HL-60 (cell line): ENCODE results near the gene RPA1.
A peak's percentile ranks its signal among the peaks of the same experiment; 100 is the strongest.

ENCODE experiments used
- DNase-seq, 2 experiments: peaks; one replicate each; pipeline ENCODE4 v3.0.0-alpha.2; 2010 to 2020; ENCODE audit warnings: low read depth in 1 of 2, low spot score in 1 of 2
- H3K27ac ChIP-seq: fragments of 250-450 bp; sonication (Bioruptor Pico); replicated peaks from 2 replicates; pipeline ENCODE4 v1.5.1; 2020; ENCODE audit warnings: mild to moderate bottlenecking, moderate library complexity
- H3K27me3 ChIP-seq: fragments of 250-450 bp; sonication (Bioruptor Pico); 2 replicates; pipeline ENCODE4 v1.5.1; 2021; ENCODE audit warnings: mild to moderate bottlenecking, moderate library complexity; ENCODE audit not compliant: insufficient read depth, poor library complexity, severe bottlenecking
- H3K4me3 ChIP-seq: replicated peaks from 2 replicates; pipeline ENCODE4 v1.5.1; 2011; ENCODE audit warnings: mild to moderate bottlenecking, control low read depth, low read length; ENCODE audit not compliant: insufficient read depth
- CTCF ChIP-seq: IDR thresholded peaks from one replicate; pipeline ENCODE4 v1.5.1; 2011; ENCODE audit warnings: low read length, control low read depth, inconsistent platforms; ENCODE audit not compliant: insufficient read depth
- GABPA ChIP-seq: IDR thresholded peaks from 2 replicates; pipeline ENCODE4 v1.6.1; 2012; ENCODE audit warnings: low read depth
- POLR2AphosphoS5 ChIP-seq: IDR thresholded peaks from 2 replicates; pipeline ENCODE4 v1.6.1; 2012; ENCODE audit warnings: low read depth
- REST ChIP-seq: IDR thresholded peaks from 2 replicates; pipeline ENCODE4 v1.6.1; 2012; ENCODE audit warnings: low read depth; ENCODE audit not compliant: insufficient replicate concordance
- SPI1 ChIP-seq: IDR thresholded peaks from 2 replicates; pipeline ENCODE4 v1.6.1; 2012; ENCODE audit warnings: low read depth, mild to moderate bottlenecking, borderline replicate concordance
- long read RNA-seq: library from polyadenylated mRNA; unstranded; transcript quantifications from one replicate; pipeline ENCODE4 v2.0.0, GENCODE V29; 2020

RPA1 gene
- long read RNA-seq, full-length matches to known transcripts, result 830 of 941 reads
- long read RNA-seq, partial matches to known transcripts, result 29 of 941 reads
- long read RNA-seq, other reads (novel, unspliced or antisense), result 82 of 941 reads

- no peak for TF ChIP-seq SPI1
- 0 out of 2 replicates have a peak, but pooled peaks have one; percentile 24 for TF ChIP-seq POLR2AphosphoS5
- no peak for TF ChIP-seq REST
- TF ChIP-seq CTCF, result no peak
- no peak for TF ChIP-seq GABPA
- H3K27ac ChIP-seq, result peak within 1 kb of the TSS; percentile 71
- H3K27me3 ChIP-seq, result no peaks in the 10 kb centered on the region
- peak; percentile 65 to 74 for DNase-seq
- H3K4me3 ChIP-seq, result peak within 1 kb of the TSS; percentile 68
Measured at GRCh38 chr17:1829592-1830257, at the start of gene RPA1, which contains the start of gene SMYD4. Gene RPA1, plus strand, starts transcription at chr17:1830005. Its CDS starts 89 bp downstream, at chr17:1830094. Gene SMYD4, minus strand, starts transcription at chr17:1829902. Its CDS starts 1,908 bp downstream, at chr17:1827994.

GRCh38 chr17:1782171-1782567, 47.6 kb upstream of the RPA1 start:
- TF ChIP-seq CTCF (no peak), POLR2AphosphoS5 (no peak), REST (no peak), SPI1 (no peak), GABPA (no peak)
- no peak for DNase-seq
- H3K4me3 ChIP-seq, result no peak overlapping the region
- peak overlapping the region; percentile 27; the same call in 1 of the 2 replicates for H3K27ac ChIP-seq
- no peaks in the 10 kb centered on the region for H3K27me3 ChIP-seq

- Histone ChIP-seq H3K27ac (peak overlapping the region; percentile 81), H3K27me3 (no peaks in the 10 kb centered on the region), H3K4me3 (no peak overlapping the region)
- peak in 1 of 2 experiments; percentile 16 for DNase-seq
- TF ChIP-seq REST, result no peak
- no peak for TF ChIP-seq SPI1
- TF ChIP-seq CTCF, result no peak
- no peak for TF ChIP-seq GABPA
- TF ChIP-seq POLR2AphosphoS5, result no peak
Measured at GRCh38 chr17:1783271-1783670, 46.5 kb upstream of the RPA1 start.
